HG03139 (cell line): Measurements from ENCODE around the gene CDA.
A peak's percentile ranks its signal among the peaks of the same experiment; 100 is the strongest.

ENCODE experiments used
- ATAC-seq: cut with Tn5 transposase; IDR thresholded peaks from one replicate; pipeline ENCODE4 v1.9.1; 2021; ENCODE audit not compliant: unreplicated experiment

The CDA gene

DNA sequence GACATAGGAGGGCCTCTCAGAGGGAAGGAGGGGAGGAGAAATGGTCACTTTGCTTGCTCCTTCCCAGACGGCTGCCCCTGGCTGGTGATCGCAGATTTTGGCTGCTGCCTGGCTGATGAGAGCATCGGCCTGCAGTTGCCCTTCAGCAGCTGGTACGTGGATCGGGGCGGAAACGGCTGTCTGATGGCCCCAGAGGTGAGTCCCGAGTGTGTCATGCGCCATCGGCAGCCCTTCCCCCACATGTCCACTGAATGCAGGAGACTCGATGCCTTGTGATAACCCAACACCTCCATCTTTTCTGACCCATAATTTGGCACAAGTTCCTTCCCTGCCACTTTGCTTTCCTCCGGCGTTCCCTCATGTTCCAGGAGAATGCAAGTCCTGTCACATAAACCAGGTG is 59.5 kb downstream of the CDA start:
- ATAC-seq: no peak

DNA sequence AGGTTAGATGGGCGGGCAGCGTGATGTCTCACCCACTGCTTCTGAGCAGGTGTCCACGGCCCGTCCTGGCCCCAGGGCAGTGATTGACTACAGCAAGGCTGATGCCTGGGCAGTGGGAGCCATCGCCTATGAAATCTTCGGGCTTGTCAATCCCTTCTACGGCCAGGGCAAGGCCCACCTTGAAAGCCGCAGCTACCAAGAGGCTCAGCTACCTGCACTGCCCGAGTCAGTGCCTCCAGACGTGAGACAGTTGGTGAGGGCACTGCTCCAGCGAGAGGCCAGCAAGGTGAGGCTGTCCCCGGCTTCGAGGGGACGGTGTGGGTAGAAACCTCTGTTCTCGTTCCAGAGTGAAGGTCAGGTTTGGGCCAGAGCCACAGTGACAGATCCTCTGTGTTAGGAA is 60.0 kb downstream of the CDA start:
- no peak for ATAC-seq

DNA sequence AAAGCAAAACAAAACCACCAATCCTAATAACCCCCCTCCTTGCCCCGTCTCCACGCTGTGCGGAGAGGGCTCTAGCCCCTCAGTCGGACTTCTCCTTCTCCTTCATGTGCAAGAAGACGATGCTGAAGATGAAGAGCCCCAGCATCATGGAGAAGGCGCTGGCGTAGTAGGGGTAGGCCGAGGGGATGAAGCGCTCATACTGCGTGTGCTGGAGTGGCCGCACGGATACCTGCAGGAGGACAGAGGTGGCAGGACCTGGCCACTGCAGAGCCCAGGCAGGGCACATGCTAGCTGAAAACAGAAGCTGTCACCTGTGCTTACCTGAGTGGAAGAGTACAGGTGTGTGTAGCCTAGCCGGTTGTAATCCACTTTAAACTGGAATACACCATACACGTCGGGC is 63.4 kb downstream of the CDA start:
- no peak for ATAC-seq

DNA sequence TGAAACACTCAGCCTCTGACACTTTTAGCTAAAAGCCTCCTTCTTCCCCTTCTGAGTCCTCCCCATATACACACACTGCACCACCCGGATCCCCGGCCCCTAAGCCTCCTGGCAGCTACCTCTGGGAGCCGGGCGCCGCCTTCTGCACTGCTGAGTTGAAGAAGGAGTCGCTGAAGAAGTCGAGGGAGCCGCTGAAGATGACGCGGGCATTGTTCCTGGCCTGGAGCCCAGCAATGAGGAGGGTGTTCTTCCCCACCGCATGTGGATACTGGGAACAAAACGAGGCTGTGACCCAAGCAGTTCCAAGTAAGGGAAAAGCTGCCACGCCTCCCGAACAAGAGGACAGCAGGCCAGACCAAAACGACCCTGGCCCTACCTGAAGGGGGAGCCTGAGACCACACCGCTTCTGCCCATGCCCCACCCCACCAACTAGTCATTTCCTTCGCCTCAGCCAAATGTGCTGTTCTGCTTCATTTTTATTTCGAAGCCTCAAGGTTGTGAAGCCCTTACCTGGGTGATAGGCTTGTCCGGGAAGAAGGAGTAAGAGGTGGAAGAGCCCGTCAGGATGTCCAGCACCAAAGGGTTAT is 65.3 kb downstream of the CDA start:
- ATAC-seq: no peak

DNA sequence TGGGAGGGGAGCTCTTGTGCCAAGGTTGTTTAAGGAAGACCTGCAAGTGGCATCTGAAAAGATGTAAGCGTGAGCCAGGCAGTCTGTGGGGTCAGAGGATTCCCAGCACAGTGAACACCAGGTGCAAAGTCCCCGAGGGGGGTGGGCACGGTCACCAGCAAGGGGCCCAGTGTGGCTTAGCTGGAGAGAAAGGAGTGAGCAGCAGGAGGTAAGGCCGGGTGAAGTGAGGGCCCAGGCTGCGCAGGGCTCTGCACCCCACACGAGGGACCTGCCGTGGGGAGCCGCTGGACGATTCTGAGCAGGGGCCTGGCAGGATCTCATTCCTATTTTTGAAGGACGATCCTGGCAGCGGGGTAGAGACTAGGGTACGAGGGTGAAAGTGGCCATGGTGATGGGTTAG is 68.1 kb downstream of the CDA start:
- ATAC-seq: no peak

DNA sequence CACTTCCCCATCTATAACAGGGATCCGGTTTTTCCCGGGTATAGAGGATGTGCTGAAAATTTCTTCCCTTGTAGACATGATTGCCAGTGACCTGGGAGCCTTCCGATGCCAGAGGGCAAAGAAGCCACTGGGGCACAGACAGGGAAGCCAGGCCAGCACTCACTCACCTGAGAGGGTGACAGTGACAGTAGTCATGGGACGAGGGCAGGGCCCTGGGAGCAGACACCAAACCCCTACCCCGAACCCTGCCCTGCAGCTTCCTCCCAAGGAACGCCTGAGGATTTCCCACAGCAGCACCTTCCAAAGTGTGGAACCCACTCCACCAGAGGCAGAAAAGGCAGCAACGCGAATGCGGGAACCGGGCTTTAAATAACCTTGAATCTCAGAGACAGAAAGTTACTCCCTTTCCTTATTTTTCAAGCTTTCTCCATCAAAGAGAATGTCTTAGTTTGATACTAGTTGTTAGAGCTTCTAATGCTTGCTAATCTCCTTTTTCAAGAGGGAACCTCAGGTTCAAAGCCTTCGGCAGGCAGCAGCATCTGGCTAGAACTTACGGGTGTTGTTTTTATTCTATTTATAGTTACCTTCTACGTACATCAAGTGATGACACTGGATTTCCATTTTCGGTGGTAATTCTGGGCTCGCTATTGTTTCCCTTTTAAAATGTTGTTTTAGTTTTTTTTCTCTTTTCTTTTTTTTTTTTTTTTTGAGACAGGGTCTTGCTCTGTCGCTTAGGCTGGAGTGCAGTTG is 69.4 kb downstream of the CDA start:
- ATAC-seq: no peak

DNA sequence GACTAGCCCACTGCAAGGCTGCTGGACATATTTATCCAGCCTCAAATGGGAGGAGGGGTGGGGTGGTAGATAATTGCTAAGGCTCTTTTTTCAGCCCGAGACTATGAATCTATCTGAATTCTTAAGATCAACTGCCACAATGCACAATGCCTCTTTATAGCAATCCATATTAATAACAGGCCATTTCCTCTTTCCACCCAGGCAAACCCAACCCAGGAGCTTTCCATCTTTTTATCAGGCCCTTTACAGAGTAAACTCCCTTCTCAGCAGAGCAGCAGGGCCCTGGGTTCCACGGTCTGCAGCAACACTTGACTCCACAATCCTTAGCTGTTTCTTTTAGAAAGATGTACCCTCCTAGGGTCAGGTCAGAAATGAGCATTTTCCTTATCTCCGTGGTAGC is 71.5 kb downstream of the CDA start:
- no peak for ATAC-seq

DNA sequence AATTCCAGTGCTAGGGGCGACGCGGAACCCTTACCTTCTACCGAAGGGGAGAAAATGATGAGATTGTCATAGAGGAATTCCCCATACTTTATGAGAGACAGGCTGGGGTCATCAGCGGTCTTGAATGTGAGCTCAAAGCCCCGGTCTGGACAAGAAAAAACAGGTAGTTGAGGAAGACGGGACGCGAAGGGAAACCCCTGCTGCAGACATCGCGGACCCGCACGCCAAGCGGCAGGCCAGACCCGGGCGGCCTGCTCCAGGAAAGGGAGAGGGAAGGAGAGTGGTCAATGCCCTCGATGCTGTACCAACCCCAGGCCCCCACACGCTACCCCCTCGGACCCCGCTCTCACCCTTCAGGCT is 71.9 kb downstream of the CDA start:
- no peak for ATAC-seq

DNA sequence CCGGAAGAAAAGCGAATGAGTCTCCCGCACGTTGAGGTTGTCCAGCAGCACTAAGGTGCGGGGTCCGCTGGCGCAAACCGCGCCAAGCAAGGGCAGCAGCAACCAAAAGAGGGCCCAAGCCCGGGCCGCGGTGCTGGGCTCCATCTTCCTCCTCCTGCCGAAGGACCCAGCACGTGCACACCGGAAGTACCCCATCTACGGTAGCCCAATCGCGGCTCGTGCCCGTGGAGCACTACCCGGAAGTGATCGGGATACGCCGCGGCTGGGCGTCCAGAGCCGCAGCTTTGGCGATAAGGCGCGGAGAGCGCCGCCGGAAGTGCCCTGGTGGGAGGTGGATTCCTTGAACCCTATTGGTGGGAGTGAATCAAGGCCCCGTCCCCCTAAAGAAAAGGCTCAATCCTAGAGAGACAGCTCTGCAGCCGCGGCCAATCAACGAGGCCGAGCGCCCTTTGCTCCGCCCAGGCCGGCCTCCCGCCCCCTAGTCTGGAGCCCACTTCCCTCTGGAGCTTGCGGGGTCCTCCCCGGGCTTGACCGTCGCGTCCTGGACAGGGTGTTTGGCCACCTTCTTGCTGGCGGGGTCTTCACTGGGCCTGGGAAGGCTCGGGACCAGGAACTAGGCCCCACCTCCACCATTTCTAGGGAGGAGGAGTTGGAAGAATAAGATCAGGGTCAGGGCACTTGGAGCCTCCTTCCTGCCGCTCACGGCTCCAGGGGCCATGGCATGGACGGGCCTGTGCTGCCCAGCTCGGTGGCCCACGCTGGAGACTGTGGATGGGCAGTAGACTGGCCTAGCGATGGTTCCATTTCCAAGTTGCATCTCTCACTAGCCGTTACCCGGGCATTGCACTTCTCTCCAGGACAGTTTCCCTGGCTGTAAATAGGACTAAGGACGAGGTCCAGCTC is 72.6 kb downstream of the CDA start, which contains the start of gene DDOST:
DDOST (minus strand) TSS at position 163 of the 903 bp plus-strand sequence; CDS start at position 144, 19 bp downstream.
- peak; percentile 93 for ATAC-seq

DNA sequence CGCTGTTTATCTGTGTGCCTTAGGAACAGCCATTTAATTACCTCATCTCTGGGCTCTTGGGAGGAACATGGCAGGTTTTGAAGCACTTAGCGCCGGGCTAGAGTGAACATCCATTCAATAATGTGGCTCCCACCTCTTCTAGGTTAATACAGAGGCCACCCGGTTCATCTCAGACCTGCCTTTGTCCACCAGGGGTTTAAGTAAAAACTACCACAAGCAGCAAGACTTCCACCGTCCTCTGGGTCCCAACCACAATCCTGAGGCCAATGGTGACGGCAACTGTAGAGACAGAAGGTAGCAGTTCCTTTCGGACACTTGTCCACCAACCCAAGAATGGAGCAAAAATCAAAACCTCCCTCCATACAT is 73.2 kb downstream of the CDA start:
- no peak for ATAC-seq

DNA sequence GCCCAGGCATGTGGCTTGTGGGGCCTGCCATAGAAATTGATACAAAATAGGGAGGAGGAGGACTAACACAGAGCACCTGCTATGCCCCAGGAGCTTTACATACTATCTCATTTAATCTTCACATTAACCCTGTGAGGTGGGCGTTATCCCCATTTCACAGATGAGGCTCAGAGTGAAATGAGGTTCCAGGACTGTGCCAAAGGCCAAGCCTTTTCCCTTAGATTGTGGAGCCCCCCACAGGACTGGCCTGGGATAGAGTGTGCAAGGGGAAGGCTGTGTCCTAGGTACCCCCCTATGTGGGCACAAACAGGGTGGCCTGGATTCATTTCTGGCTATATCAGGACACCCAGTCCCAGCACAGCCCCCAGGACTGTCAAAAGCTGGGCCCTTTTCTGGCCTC is 74.5 kb downstream of the CDA start:
- no peak for ATAC-seq

DNA sequence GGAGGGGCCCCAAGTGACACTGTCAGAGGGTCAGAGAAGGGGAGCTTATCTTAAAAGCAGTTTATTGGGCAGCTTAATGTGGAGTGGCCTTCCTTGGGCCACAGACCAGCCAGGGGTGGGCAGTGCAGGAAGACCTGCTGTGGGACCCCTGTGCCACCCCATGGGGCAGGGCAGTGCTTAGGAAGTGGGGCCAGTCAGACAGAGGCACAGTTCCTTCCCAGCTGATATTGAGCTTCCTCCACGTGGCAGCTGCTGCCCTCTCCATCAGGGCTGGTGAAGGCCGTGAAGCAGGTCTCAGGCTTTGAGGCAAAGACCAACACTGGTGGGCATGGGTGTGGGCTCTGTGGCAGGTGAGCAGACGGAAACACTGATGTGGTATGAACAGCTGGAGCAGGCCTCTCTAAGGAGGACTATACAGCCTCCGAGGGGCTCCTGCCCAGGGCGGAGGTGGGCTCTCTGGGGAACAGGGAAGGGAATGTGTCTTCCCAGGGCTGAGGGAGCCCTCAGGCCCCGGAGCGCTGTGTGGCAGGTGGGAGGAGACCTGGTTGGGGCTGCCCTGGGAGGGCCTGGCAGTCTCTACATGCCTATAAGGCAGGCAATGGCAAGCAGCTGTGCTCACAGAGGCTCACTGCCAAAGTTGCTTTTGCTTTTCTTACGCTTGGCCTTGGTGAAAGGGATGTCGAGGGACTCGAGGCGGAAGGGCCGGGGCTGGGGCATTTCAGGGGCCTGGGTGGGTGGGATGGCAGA is 75.2 kb downstream of the CDA start:
- no peak for ATAC-seq

DNA sequence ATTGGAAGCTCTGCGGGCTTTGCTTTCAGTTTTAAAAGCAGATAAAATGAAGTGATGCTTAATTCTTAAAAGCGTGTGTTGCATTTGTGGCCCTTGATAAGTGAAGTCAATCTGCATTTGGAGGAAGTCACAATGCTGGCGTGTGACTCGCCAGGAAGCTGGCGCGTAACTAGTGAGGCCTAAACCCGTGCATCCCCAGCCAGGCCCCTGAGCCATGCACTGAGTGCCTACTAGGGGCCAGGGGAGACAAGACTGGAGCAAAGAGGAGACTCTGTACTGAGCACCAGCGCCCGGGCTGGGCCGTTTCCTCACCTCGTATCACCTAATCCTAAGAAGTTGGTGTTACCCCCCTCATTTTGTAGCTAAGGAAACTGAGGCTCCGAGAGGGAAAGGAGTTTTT is 76.8 kb downstream of the CDA start:
- ATAC-seq: no peak

DNA sequence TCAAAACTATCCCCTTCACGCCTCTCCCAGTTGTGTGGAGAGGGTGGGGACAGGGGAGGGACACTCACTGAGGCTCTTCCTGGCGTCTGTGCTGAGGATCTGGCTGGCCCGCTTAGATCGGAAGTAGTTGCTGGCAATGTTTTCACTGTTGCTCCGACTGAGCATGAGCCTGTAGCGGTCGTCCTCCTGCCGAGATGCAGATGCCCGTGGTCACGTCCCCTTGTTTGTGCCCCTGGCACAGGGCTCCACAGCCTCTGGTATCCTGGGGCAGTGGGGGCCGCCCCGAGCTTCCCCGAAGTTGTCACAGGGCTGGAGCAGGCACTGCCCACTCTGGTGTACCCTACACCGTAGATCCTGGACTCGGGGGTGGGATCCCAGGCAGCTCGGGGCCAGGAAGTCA is 77.2 kb downstream of the CDA start:
- no peak for ATAC-seq

DNA sequence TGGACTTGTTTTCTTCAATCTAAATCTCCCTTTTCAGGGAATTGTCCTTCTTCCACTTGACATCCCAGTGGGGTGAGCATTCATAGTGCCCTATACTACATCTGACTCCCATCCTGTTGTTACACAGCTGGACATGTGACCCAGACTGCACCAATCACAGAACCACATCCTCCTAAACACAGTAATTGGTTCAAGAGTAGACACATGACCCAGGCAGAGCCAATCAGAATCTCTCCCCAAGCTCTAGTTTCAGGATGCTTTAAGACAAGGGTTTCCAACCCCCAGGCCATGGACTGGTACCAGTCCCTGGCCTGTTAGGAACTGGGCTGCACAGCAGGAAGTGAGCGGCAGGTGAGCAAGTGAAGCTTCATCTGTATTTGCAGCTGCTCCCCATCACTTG is 77.9 kb downstream of the CDA start:
- ATAC-seq: no peak
